GM10248 (cell line): ENCODE measurements around the gene PGPEP1.

Source experiments
- CTCF ChIA-PET: fragments of 300-600 bp; sonication (Branson Sonifier 250); formaldehyde crosslinking; extraction: SDS; loops from one replicate; lab custom pipeline; 2021; ENCODE audit warnings: antibody characterized with exemption; lab: Yijun Ruan, JAX
- POLR2A ChIA-PET: fragments of 350-650 bp; sonication (Branson Sonifier 250); formaldehyde crosslinking; extraction: SDS; loops from one replicate; lab custom pipeline; 2020; ENCODE audit warnings: antibody characterized with exemption; lab: Yijun Ruan, JAX
- DNase-seq: peaks from one replicate; pipeline ENCODE4 v3.0.0; 2012; ENCODE audit errors: extremely low spot score
- CTCF ChIP-seq: IDR thresholded peaks from 2 replicates; pipeline ENCODE4 v1.5.1; 2012; ENCODE audit warnings: mild to moderate bottlenecking, low read depth; ENCODE audit errors: extremely low read depth, missing control alignments, control extremely low read depth

Gene PGPEP1

GRCh38 chr19:18390065-18390907 lies 49.9 kb downstream of the PGPEP1 start:
- POLR2A ChIA-PET, result interaction anchor here (2.6 kb wide), 1 partner anchor 109 kb away, joined by 14 read pairs; the partner anchor contains the start of gene JUND
- CTCF ChIA-PET, result interaction anchor here (0.7 to 23.3 kb wide), 13 partner anchors 8 to 186 kb away, joined by 3 to 380 read pairs (median 15); partner anchors contain the start of genes JUND, LRRC25, RAB3A and SSBP4
- no peak for TF ChIP-seq CTCF
- no peak for DNase-seq

GRCh38 chr19:18391509-18392075 lies 51.2 kb downstream of the PGPEP1 start:
- ChIA-PET POLR2A (interaction anchor here (2.6 kb wide), 1 partner anchor 111 kb away, joined by 14 read pairs; the partner anchor contains the start of gene JUND), CTCF (interaction anchor here (1.0 to 23.3 kb wide), 4 partner anchors 10 to 63 kb away, joined by 3 to 380 read pairs (median 92); partner anchors contain the start of genes LRRC25 and SSBP4)
- DNase-seq, result no peak
- TF ChIP-seq CTCF, result no peak

- no peak for DNase-seq
- CTCF ChIA-PET, result interaction anchor here (1.0 to 23.3 kb wide), 5 partner anchors 9 to 140 kb away, joined by 3 to 380 read pairs (median 4); partner anchors contain the start of genes LRRC25 and SSBP4
- no peak for TF ChIP-seq CTCF
- POLR2A ChIA-PET, result interaction anchor here (0.7 to 2.6 kb wide), 2 partner anchors 99 to 112 kb away, joined by 3 to 14 read pairs; partner anchors contain the start of gene JUND
Observed at GRCh38 chr19:18392417-18392816, 52.0 kb downstream of the PGPEP1 start.

- no peak for TF ChIP-seq CTCF
- CTCF ChIA-PET, result interaction anchor here (1.0 to 23.3 kb wide), 7 partner anchors 9 to 141 kb away, joined by 3 to 380 read pairs (median 4); partner anchors contain the start of genes LRRC25 and SSBP4
- no peak for DNase-seq
- POLR2A ChIA-PET, result interaction anchor here (0.7 kb wide), 1 partner anchor 100 kb away, joined by 3 read pairs; no protein-coding TSS in a partner anchor
Observed at GRCh38 chr19:18392926-18393325, 52.5 kb downstream of the PGPEP1 start.

- TF ChIP-seq CTCF, result no peak
- no peak for DNase-seq
- ChIA-PET POLR2A (interaction anchor here (1.0 kb wide), 1 partner anchor 112 kb away, joined by 4 read pairs; the partner anchor contains the start of gene JUND), CTCF (interaction anchor here (1.2 to 23.3 kb wide), 5 partner anchors 8 to 114 kb away, joined by 3 to 380 read pairs (median 6); partner anchors contain the start of genes LRRC25 and SSBP4)
Observed at GRCh38 chr19:18393836-18394235, 53.4 kb downstream of the PGPEP1 start.

- DNase-seq, result no peak
- ChIA-PET CTCF (interaction anchor here (1.2 to 23.3 kb wide), 3 partner anchors 7 to 75 kb away, joined by 3 to 380 read pairs (median 181); partner anchors contain the start of genes GDF15 and SSBP4), POLR2A (interaction anchor here (1.6 kb wide), 1 partner anchor 115 kb away, joined by 4 read pairs; the partner anchor contains the start of gene JUND)
- no peak for TF ChIP-seq CTCF
Observed at GRCh38 chr19:18396471-18397241, 56.3 kb downstream of the PGPEP1 start.
